Caki2 (cell line): ENCODE measurements around the gene CCNI2. TPM values are rescaled to one million over a fixed set of nuclear protein-coding genes. Genes with fewer than 3 reads are reported as not detected.

Experiments used
- DNase-seq: peaks from one replicate; pipeline ENCODE4 v3.0.0-alpha.2; 2015; ENCODE audit warnings: low read depth
- in situ Hi-C: cut with HindIII; loops from 2 replicates; pipeline ENCODE4 v1.10.0; 2016; ENCODE audit warnings: low sequenced_read_pairs, low pct_unique_long_range_greater_than_20kb, mixed read lengths
- total RNA-seq: library from RNA; depleted of rRNA; stranded (reverse); fragments of >200 nt; shearing (Covaris generic); gene quantifications from 2 replicates; pipeline ENCODE4 v1.2.3, GENCODE V29; 2014; ENCODE audit warnings: low replicate concordance

Gene CCNI2
- total RNA-seq, 1 experiment from 2014 or later: not detected

- in situ Hi-C loops: no loop called here
- DNase-seq: no peak
Observed at GRCh38 chr5:132747616-132748440, 602 bp downstream of the CCNI2 start.

DNA sequence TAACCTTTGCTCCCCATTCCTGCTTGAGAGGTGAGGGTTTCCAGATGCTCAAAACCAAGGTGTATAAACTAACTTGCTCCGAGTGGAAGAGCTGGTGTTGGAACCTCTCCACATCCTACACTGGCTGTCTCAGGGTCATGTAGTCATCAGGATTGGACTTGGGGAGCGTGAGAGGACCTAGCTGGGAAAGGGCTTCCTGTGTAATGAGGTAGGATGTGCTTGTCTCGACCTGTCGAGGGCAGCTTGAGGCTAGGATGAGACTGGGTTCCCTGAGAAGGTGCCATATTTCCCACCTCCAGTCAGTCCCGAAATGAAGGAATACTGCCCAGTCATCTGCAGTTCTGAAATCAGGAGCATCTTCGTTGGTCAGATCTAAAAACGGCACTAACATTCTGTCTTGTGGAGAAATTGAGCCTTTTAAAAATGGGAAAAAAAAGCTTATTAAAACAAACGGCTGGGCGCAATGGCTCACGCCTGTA is 1.3 kb downstream of the CCNI2 start:
- in situ Hi-C loops: no loop called here
- DNase-seq: no peak

- no peak for DNase-seq
- in situ Hi-C loops: no loop called here
Observed at GRCh38 chr5:132749506-132749905, 2.3 kb downstream of the CCNI2 start.

- DNase-seq: no peak
- in situ Hi-C loops: no loop called here
Observed at GRCh38 chr5:132750471-132751230, 3.4 kb downstream of the CCNI2 start.

GRCh38 chr5:132751444-132751843 is 4.2 kb downstream of the CCNI2 start:
- in situ Hi-C loops: no loop called here
- no peak for DNase-seq

DNA sequence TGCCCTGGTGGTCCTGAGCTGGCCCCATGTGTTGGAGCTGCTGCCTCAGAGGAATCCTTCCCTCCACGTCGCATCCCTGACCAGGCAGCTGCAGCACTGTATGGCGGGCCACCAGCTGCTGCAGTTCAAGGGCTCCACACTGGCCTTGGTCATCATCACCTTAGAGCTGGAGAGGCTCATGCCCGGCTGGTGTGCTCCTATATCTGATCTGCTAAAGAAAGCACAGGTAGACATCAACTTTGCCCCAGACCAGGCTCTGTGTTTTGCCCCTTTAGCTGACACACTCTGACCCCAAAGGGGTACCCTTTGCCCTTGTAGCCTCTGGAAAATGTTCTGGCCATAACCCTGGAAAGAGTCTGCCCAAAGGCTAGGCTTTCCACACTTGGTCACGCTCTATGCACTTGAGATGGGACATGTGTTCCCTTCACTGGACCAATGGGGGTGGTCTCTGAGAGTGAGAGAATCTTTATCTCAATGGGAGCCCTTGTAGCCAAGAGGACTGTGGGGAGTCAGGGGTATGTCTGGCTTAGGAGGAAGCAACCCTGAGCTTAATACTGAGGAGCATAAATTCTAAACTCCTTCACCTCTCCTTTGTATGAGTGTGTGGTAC is 4.8 kb downstream of the CCNI2 start:
- no peak for DNase-seq
- in situ Hi-C loops: no loop called here

DNA sequence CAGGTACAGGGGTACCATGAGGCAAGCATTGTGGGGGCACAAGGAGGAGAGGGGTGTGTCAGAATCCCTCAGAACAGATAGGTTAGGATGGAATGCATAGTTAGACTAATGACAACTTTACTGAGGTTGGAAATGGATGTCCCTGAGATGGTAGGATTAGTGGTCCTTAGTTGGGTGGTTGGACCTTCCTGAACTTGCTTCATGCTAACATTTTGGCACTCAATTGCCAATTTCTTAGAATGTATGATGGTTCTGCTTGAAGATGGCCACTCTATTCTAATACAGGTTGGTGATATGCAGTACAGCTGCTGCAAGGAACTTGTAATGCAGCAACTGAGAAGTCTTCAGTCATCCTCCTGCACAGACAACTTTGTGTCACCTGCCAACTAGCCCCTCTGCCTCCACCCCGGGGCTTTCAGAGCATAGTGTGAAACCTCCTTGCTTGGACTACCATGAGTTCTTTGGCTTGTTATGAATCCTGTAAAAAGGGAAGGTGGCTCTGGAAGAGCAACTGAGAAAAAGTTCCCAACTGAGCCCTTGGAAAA is 5.4 kb downstream of the CCNI2 start:
- DNase-seq: no peak
- in situ Hi-C loops: no loop called here

DNA sequence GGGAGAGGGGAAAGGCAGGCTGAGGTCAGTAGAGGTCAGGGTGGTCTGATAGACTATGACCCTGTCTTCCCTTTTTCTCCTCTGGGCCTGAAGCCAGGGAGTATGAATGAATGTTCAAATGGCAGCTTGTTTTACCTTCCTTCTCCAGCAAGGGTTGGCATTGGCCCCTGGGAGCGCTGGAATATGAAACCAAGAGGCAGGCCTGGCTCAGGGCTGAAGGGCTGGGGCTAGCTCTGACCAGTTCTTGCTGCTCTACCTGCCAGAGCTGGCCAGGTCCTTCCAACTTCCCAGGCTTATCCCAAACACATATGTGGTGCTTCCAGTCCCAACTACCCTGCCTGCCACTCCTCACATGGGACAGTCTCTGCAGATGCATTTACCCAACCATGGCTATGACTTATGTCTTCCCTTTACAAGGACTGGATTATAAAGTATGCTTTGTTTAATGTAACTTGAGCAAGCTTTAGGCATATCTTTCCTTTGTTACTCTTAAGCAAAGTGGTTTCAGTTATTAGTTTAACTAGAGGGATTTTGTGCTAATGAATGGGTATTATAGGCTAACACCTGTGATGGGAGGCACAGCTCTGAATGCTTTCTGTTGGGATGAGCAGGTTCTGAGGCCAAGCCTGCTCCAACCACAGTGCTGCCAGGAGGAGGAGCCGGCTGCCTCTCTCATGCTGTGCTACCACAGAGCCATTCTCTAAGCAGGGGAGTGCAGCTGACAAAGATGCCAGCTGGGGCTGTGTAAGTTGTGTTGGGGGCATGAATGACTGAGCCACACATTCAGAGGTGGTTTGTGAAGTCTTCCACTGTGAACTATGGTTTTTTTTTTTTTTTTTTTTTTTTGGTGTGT is 6.1 kb downstream of the CCNI2 start:
- in situ Hi-C loops: no loop called here
- no peak for DNase-seq

GRCh38 chr5:132754111-132754510 is 6.9 kb downstream of the CCNI2 start:
- in situ Hi-C loops: no loop called here
- no peak for DNase-seq

DNA sequence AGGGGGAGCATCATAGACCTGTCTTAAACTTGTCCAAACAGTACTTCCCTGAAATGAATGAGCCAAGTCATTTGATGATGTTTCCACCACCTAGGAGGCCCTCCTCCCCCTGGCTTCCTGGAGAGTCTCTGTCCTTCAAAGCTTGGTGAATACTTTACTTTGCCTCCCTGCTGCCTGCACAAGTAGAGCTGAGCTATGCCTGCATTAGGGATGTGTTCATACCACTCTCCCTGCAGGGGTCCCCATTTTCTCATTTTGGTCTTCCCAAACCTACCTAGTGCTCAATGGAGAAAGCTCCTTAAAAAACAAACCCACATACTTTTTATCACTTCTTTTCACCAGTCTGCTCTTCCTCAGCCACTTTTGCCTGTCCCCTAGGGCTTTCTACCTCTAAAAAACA is 7.7 kb downstream of the CCNI2 start:
- in situ Hi-C loops: no loop called here
- DNase-seq: no peak

DNA sequence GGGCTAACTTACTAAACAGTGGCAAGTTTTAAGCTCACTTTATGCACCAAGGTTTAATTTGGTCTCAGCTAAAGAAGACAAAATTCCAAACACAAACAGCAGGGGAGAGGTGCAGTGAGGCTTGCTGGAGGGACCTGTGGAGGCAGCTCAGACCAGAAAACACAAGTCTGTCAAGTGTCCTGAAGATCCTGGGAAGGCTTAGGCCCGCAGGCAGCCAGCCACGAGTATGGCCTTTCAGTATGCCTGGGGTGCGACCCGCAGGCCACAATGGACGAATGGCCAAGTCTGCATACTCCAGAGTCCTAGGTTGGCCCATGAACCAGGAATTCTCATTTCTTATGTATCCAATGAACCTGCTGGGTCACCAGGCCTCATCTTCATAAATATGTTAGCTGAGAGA is 9.3 kb downstream of the CCNI2 start:
- in situ Hi-C loops: no loop called here
- DNase-seq: no peak

- DNase-seq: no peak
- in situ Hi-C loops: no loop called here
Observed at GRCh38 chr5:132758451-132758850, 11.2 kb downstream of the CCNI2 start.

- in situ Hi-C loops: no loop called here
Observed at GRCh38 chr5:132759114-132760048, 12.2 kb downstream of the CCNI2 start.

GRCh38 chr5:132760049-132760420 is 12.8 kb downstream of the CCNI2 start:
- no peak for DNase-seq
- in situ Hi-C loops: no loop called here

More at GRCh38 chr5:132759114-132760048, 12.2 kb downstream of the CCNI2 start:
- no peak for DNase-seq

DNA sequence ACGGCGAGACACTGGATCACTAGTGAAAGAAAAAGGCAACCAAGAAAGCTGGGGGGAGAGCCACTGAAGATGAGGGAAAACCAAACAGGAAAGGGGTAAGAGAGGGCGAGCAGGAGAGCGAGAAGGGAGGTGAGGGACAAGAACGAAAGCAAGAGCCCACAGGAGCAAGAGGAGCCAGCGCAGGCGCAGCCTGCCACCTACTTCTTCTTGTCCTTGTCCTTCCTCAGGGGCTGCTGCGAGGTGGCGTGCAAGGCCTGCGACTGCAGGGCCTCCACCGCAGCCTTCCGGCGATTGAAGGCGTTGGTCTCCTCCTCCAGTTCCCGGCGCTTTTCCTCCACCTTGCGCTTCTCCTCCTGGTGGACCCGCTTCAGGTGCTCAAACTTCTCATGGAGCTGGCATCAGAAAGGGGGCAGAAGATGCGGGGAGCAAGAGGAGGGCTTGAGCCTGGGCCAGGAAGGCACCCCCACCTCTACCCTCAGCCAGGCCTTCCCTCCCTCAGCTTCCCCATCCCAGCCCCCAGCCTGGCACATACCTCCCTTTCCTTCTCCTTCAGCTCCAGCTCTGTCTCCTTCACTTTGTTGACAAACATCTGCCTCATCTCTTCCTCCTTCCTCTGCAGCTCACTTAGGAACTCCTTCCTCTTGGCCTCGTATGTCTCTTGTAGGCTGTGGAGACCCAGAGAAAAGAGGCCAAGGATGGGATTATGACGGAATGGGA is 13.5 kb downstream of the CCNI2 start:
- in situ Hi-C loops: no loop called here
- no peak for DNase-seq
